ENCODE measurements around the gene FBXL4. TPM values are rescaled to one million over a fixed set of nuclear protein-coding genes. Genes with fewer than 3 reads are reported as not detected.

The FBXL4 gene
- total RNA-seq (10 to 100 TPM; 21.6 to 22.9 TPM), polyA plus RNA-seq (10 to 100 TPM in 1 of 2 donors, 1 to 10 TPM in 1; 4.4 to 10.2 TPM)

DNA sequence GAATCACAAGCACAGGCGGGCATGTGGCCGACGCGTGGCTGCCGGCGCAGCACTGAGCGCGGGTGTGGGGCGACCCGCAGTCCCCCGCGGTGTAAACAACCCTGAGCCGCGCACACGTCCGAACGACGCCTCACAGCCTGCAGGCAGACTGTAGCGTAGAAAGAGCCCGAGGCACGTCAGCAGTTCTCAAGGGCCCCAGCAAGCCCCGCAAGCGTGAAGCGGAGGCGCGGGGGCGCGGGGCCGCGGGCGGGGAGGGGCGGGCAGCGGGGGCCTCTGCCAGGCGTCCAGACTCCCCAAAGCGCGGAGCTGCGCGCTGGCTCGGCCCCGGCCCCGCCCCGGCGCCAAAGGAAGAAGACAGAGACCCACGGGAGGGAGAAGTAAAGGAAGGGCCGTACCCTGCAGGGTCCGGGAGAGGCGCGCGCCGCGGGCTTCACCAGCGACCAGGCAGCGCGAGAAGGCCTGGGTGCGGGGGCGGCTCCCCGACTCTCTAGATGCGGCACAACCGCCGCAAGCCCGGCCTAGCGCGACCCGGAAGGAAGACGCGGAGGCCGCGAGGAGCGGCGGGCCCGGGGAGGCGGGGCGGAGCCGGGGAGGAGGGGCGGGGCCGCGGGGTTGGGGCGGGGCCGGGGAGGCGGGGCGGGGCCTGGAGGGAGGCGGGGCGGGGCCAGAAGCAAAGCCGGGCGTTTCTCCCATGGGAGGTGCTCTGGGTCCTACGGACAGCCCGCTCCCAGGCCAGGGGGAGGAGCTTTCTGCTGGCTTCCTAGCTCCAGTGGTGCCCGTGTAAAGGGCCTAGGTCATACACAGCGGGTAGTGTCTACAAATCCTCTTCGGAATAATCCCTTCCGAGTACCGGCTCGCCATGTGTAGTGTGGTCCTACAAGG, at the start of gene FBXL4:
FBXL4 (minus strand) TSS at position 536 of the 882 bp plus-strand sequence. CDS start 20,958 bp downstream, outside the sequence.
- no peaks in the 10 kb centered on the region for H3K36me3 ChIP-seq (ENCODE audit: insufficient read depth, low read length)
- CTCF ChIA-PET (ENCODE audit: partially characterized antibody), result no interaction called here
- H3K27me3 ChIP-seq (ENCODE audit: insufficient read depth, low read length), result no peaks in the 10 kb centered on the region
- H3K4me1 ChIP-seq (ENCODE audit: insufficient read depth, low read length), result peaks cover 26% of the 10 kb centered on the region
- DNase-seq, result peak; percentile 75 to 81 (median 79)
- Mint-ChIP-seq H3K27ac (peak within 1 kb of the TSS; percentile 89 to 96 (median 93)), H3K36me3 (peaks cover 7 to 11% of the 10 kb centered on the region in 2 donors), H3K27me3 (peaks cover 0 to 2% of the 10 kb centered on the region in 2 donors), H3K9me3 (peaks cover 0 to 5% (median under 1%) of the 10 kb centered on the region in 8 donors), H3K4me1 (peaks cover 26 to 35% (median 29%) of the 10 kb centered on the region in 4 donors), H3K4me3 (peak within 1 kb of the TSS; percentile 88 to 97 (median 95))
- peak within 1 kb of the TSS; percentile 84 to 85 for H3K4me3 ChIP-seq (ENCODE audit: low read length in 2 of 2)
- peak within 1 kb of the TSS; percentile 51 for H3K27ac ChIP-seq (ENCODE audit: low read depth, low read length)
- H3K9me3 ChIP-seq (ENCODE audit: control insufficient read depth in 1 of 2, low read length in 2 of 2), result no peaks in the 10 kb centered on the region
- POLR2A ChIA-PET (ENCODE audit: partially characterized antibody), result interaction anchor here (0.6 to 1.8 kb wide), 3 partner anchors 9 to 1665 kb away, joined by 3 to 4 read pairs (median 3); partner anchors contain the start of gene MMS22L
- intact Hi-C loops (cut with micrococcal nuclease), result loop anchor here (5.0 to 10.0 kb wide), 3 partner anchors 100 to 1937 kb away; partner anchors contain the start of genes ASCC3 and POU3F2

DNA sequence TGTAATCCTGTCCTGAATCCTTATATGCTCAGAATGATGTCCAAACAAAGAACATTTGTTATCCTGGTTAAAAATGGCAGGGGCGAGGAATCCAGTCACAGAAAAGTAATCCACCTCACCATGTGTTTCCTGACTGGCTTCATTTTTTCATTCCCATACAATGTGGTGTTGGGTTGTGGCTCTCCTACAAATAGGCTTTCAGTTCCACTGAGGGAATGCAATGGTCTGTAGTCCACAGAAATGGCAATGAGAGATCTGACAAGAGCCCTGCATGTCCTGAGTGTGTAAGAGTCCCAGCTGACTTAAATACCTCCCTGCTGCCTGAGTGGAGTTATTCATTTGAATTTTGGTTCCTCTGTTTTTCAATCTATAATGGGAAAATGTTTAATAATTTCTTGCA, 47.4 kb upstream of the FBXL4 start:
- CTCF ChIA-PET (ENCODE audit: partially characterized antibody), result no interaction called here

GRCh38 chr6:98992535-98992934, 44.8 kb upstream of the FBXL4 start:
- no peak for DNase-seq
- Mint-ChIP-seq H3K27ac (no peak overlapping the region), H3K36me3 (no peaks in the 10 kb centered on the region), H3K9me3 (peaks cover 0 to 3% (median 0%) of the 10 kb centered on the region in 8 donors), H3K4me3 (no peak overlapping the region), H3K4me1 (no peaks in the 10 kb centered on the region), H3K27me3 (peaks cover 11 to 22% of the 10 kb centered on the region in 2 donors)
- CTCF ChIA-PET (ENCODE audit: partially characterized antibody), result no interaction called here
- POLR2A ChIA-PET (ENCODE audit: partially characterized antibody), result no interaction called here
- Histone ChIP-seq H3K36me3 (ENCODE audit: insufficient read depth, low read length) (no peaks in the 10 kb centered on the region), H3K4me1 (ENCODE audit: insufficient read depth, low read length) (no peaks in the 10 kb centered on the region), H3K9me3 (ENCODE audit: control insufficient read depth in 1 of 2, low read length in 2 of 2) (no peaks in the 10 kb centered on the region), H3K27ac (ENCODE audit: low read depth, low read length) (no peak overlapping the region), H3K4me3 (ENCODE audit: low read length in 2 of 2) (no peak overlapping the region), H3K27me3 (ENCODE audit: insufficient read depth, low read length) (no peaks in the 10 kb centered on the region)
- intact Hi-C loops (cut with micrococcal nuclease), result no loop called here

More for the DNA sequence above, 47.4 kb upstream of the FBXL4 start:
- H3K36me3 Mint-ChIP-seq, result no peaks in the 10 kb centered on the region
- Histone ChIP-seq H3K4me1 (ENCODE audit: insufficient read depth, low read length) (no peaks in the 10 kb centered on the region), H3K4me3 (ENCODE audit: low read length in 2 of 2) (no peak overlapping the region), H3K9me3 (ENCODE audit: control insufficient read depth in 1 of 2, low read length in 2 of 2) (no peaks in the 10 kb centered on the region), H3K36me3 (ENCODE audit: insufficient read depth, low read length) (no peaks in the 10 kb centered on the region), H3K27ac (ENCODE audit: low read depth, low read length) (no peak overlapping the region), H3K27me3 (ENCODE audit: insufficient read depth, low read length) (no peaks in the 10 kb centered on the region)
- peaks cover 0 to 3% (median 0%) of the 10 kb centered on the region in 8 donors for H3K9me3 Mint-ChIP-seq
- no peak overlapping the region for H3K27ac Mint-ChIP-seq
- POLR2A ChIA-PET (ENCODE audit: partially characterized antibody), result no interaction called here
- H3K27me3 Mint-ChIP-seq, result peaks cover 10 to 20% of the 10 kb centered on the region in 2 donors
- H3K4me3 Mint-ChIP-seq, result no peak overlapping the region
- H3K4me1 Mint-ChIP-seq, result no peaks in the 10 kb centered on the region
- intact Hi-C loops (cut with micrococcal nuclease), result no loop called here
- no peak for DNase-seq

GRCh38 chr6:98986071-98986615, 38.4 kb upstream of the FBXL4 start:
- Histone ChIP-seq H3K9me3 (ENCODE audit: control insufficient read depth in 1 of 2, low read length in 2 of 2) (no peaks in the 10 kb centered on the region), H3K27ac (ENCODE audit: low read depth, low read length) (no peak overlapping the region), H3K27me3 (ENCODE audit: insufficient read depth, low read length) (no peaks in the 10 kb centered on the region), H3K4me1 (ENCODE audit: insufficient read depth, low read length) (no peaks in the 10 kb centered on the region), H3K4me3 (ENCODE audit: low read length in 2 of 2) (no peak overlapping the region), H3K36me3 (ENCODE audit: insufficient read depth, low read length) (no peaks in the 10 kb centered on the region)
- Mint-ChIP-seq H3K27me3 (peaks cover 7 to 18% of the 10 kb centered on the region in 2 donors), H3K36me3 (no peaks in the 10 kb centered on the region), H3K4me3 (no peak overlapping the region), H3K4me1 (no peaks in the 10 kb centered on the region), H3K9me3 (no peaks in the 10 kb centered on the region), H3K27ac (no peak overlapping the region)
- CTCF ChIA-PET (ENCODE audit: partially characterized antibody), result no interaction called here
- intact Hi-C loops (cut with micrococcal nuclease), result no loop called here
- POLR2A ChIA-PET (ENCODE audit: partially characterized antibody), result no interaction called here
- no peak for DNase-seq

GRCh38 chr6:98985391-98985790, 37.6 kb upstream of the FBXL4 start:
- CTCF ChIA-PET (ENCODE audit: partially characterized antibody), result interaction anchor here (0.7 kb wide), 1 partner anchor 754 kb away, joined by 3 read pairs; no protein-coding TSS in a partner anchor
- no peaks in the 10 kb centered on the region for H3K9me3 Mint-ChIP-seq
- DNase-seq, result no peak
- H3K27ac ChIP-seq (ENCODE audit: low read depth, low read length), result no peak overlapping the region
- H3K4me1 ChIP-seq (ENCODE audit: insufficient read depth, low read length), result no peaks in the 10 kb centered on the region
- no peaks in the 10 kb centered on the region for H3K4me1 Mint-ChIP-seq
- no peak overlapping the region for H3K4me3 ChIP-seq (ENCODE audit: low read length in 2 of 2)
- no peak overlapping the region for H3K27ac Mint-ChIP-seq
- H3K36me3 ChIP-seq (ENCODE audit: insufficient read depth, low read length), result no peaks in the 10 kb centered on the region
- intact Hi-C loops (cut with micrococcal nuclease), result no loop called here
- POLR2A ChIA-PET (ENCODE audit: partially characterized antibody), result no interaction called here
- H3K9me3 ChIP-seq (ENCODE audit: control insufficient read depth in 1 of 2, low read length in 2 of 2), result no peaks in the 10 kb centered on the region
- no peaks in the 10 kb centered on the region for H3K27me3 ChIP-seq (ENCODE audit: insufficient read depth, low read length)
- peaks cover 7 to 18% of the 10 kb centered on the region in 2 donors for H3K27me3 Mint-ChIP-seq
- H3K36me3 Mint-ChIP-seq, result no peaks in the 10 kb centered on the region
- H3K4me3 Mint-ChIP-seq, result no peak overlapping the region

DNA sequence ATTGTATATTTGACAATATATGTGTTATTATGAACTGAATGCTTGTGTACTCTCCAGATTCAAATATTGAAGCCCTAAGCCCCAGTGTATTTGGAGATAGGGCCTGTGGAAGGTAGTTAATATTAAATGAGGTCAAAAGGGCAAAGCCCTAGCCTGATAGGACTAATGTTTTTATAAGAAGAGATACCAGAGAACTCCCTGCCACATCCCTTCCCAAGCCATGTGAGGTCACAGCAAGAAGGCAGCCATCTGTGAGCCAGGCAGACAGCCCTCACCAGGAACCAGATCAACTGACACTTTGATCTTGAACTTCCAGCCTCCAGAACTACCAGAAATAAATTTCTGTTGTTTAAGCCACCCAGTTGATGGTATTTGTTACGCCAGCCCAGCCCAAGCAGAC, 36.4 kb upstream of the FBXL4 start:
- Mint-ChIP-seq H3K27ac (no peak overlapping the region), H3K4me1 (no peaks in the 10 kb centered on the region), H3K36me3 (no peaks in the 10 kb centered on the region), H3K4me3 (no peak overlapping the region), H3K9me3 (no peaks in the 10 kb centered on the region), H3K27me3 (peaks cover 7 to 14% of the 10 kb centered on the region in 2 donors)
- H3K4me1 ChIP-seq (ENCODE audit: insufficient read depth, low read length), result no peaks in the 10 kb centered on the region
- ChIA-PET POLR2A (ENCODE audit: partially characterized antibody) (no interaction called here), CTCF (ENCODE audit: partially characterized antibody) (no interaction called here)
- intact Hi-C loops (cut with micrococcal nuclease), result no loop called here
- no peak for DNase-seq
- no peak overlapping the region for H3K27ac ChIP-seq (ENCODE audit: low read depth, low read length)
- no peaks in the 10 kb centered on the region for H3K36me3 ChIP-seq (ENCODE audit: insufficient read depth, low read length)
- H3K27me3 ChIP-seq (ENCODE audit: insufficient read depth, low read length), result no peaks in the 10 kb centered on the region
- no peak overlapping the region for H3K4me3 ChIP-seq (ENCODE audit: low read length in 2 of 2)
- H3K9me3 ChIP-seq (ENCODE audit: control insufficient read depth in 1 of 2, low read length in 2 of 2), result no peaks in the 10 kb centered on the region

GRCh38 chr6:98981473-98981872, 33.7 kb upstream of the FBXL4 start:
- H3K9me3 Mint-ChIP-seq, result no peaks in the 10 kb centered on the region
- peaks cover 2 to 11% of the 10 kb centered on the region in 2 donors for H3K27me3 Mint-ChIP-seq
- no peak overlapping the region for H3K4me3 Mint-ChIP-seq
- ChIA-PET CTCF (ENCODE audit: partially characterized antibody) (no interaction called here), POLR2A (ENCODE audit: partially characterized antibody) (no interaction called here)
- intact Hi-C loops (cut with micrococcal nuclease), result no loop called here
- H3K36me3 ChIP-seq (ENCODE audit: insufficient read depth, low read length), result no peaks in the 10 kb centered on the region
- DNase-seq, result no peak
- H3K9me3 ChIP-seq (ENCODE audit: control insufficient read depth in 1 of 2, low read length in 2 of 2), result no peaks in the 10 kb centered on the region
- H3K4me3 ChIP-seq (ENCODE audit: low read length in 2 of 2), result no peak overlapping the region
- no peaks in the 10 kb centered on the region for H3K36me3 Mint-ChIP-seq
- peaks cover 0 to 6% (median 2%) of the 10 kb centered on the region in 4 donors for H3K4me1 Mint-ChIP-seq
- H3K4me1 ChIP-seq (ENCODE audit: insufficient read depth, low read length), result no peaks in the 10 kb centered on the region
- H3K27ac ChIP-seq (ENCODE audit: low read depth, low read length), result no peak overlapping the region
- no peaks in the 10 kb centered on the region for H3K27me3 ChIP-seq (ENCODE audit: insufficient read depth, low read length)
- no peak overlapping the region for H3K27ac Mint-ChIP-seq
